GM10266 (cell line): Measurements from ENCODE around the gene ATP10B.

ENCODE experiments used
- DNase-seq: peaks from one replicate; pipeline ENCODE4 v3.0.0; 2012; ENCODE audit errors: extremely low spot score
- CTCF ChIP-seq: IDR thresholded peaks from 2 replicates; pipeline ENCODE4 v1.5.1; 2012; ENCODE audit warnings: mild to moderate bottlenecking, low read depth; ENCODE audit not compliant: control insufficient read depth, insufficient read depth; ENCODE audit errors: missing control alignments

ATP10B gene

DNA sequence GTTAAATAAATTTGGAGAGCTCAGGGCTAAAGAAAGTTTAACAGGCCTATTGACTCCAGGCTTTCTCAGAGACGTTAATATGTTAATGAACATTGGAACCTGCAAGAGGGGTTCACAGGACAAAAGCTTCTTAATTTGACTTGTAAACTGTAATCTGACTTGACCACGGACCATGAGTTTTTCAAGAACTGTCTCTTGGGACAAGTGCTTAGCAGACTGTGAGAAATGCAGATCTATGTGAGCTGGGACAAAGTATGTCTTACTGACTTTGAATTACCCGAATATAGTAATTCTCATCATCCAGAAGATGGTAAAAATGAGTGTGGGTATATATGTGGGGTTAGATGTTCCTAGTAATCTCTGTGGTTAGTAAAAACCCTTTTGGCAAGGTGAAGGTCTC is 186.6 kb downstream of the ATP10B start:
- TF ChIP-seq CTCF = no peak
- no peak for DNase-seq

GRCh38 chr5:160660132-160660531 is 191.9 kb downstream of the ATP10B start:
- no peak for DNase-seq
- TF ChIP-seq CTCF = no peak

GRCh38 chr5:160657622-160658458 is 194.2 kb downstream of the ATP10B start:
- no peak for DNase-seq
- no peak for TF ChIP-seq CTCF

DNA sequence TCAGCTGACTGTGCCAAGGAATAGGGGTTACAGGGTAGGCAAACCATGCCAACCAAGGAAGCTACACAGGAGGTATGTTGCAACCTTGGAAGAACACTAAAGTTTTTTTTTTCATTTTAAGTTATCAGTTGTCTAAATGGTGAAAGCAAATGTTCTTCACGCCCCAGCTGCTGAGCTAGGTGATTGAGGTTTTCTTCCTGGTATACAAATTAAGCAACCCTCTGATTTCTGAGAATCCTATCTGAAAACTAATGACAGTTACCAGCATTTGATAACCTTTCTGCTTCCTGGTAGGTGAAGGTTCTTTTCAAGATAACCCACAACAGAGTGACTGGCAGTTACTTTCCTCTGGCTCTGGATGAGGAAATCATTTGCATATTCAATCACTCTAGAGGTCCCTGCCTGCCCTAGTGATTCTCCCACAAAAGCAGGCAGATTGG is 194.9 kb downstream of the ATP10B start:
- DNase-seq = no peak
- no peak for TF ChIP-seq CTCF

DNA sequence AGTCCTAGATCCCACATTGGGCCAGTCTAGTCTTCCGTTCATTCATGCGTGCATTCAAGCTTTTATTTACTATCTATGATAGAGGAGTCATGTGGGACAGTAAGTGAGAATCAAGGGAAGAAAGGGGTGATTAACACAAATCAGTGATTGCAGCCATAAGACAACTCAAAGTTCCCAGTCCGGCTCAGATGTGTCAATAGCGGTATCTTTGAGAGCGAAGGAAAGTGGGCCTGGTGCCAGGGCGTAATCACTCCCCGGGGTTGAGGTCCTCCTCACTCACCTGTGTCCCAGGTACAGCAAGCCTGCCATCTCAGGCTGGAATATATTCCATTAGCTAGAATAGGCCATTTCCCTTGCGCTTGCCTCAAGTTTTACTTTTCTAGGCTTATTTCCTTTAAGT is 196.3 kb downstream of the ATP10B start:
- DNase-seq = no peak
- TF ChIP-seq CTCF = no peak

- TF ChIP-seq CTCF = no peak
- no peak for DNase-seq
Observed at GRCh38 chr5:160651692-160652645, 200.0 kb downstream of the ATP10B start.
